Testis (tissue), 2 donors: ENCODE results near the gene SERPIND1.

Experiments
- CTCF ChIP-seq, 3 experiments: fragments of 450-650 bp in 2 of 3; fragments of 200-600 bp in 1 of 3; sonication (generic) in 1 of 3; IDR thresholded peaks; one replicate each; pipeline ENCODE4 v1.5.1; 2016 to 2019; ENCODE audit warnings: antibody characterized with exemption in 3 of 3, mild to moderate bottlenecking in 2 of 3, moderate library complexity in 1 of 3
- POLR2A ChIP-seq: fragments of 450-650 bp; IDR thresholded peaks from one replicate; pipeline ENCODE4 v1.6.1; 2017; ENCODE audit warnings: antibody characterized with exemption, mild to moderate bottlenecking, moderate library complexity

GRCh38 chr22:20794650-20795413 is 20.9 kb downstream of the SERPIND1 start:
- no peak for TF ChIP-seq CTCF (IDR thresholded peaks at IDR 0.05)
- TF ChIP-seq POLR2A = no peak
